ENCODE data around the gene ZFP1. TPM values are rescaled to one million over a fixed set of nuclear protein-coding genes. Genes with fewer than 3 reads are reported as not detected.
"Not testable (repeated sequence)": the region's sequence is repeated elsewhere in the genome, so short reads cannot be mapped to it uniquely, and the experiment has no call there.

ZFP1 gene
- polyA plus RNA-seq, 4 donors, result 21.7 to 25.9 (median 23.1) TPM

- DNase-seq (ENCODE audit: low read depth in 4 of 4, low spot score in 2 of 4), result no peak
These were observed 53.8 kb downstream of the ZFP1 start for GRCh38 chr16:75202069-75202590.

- DNase-seq (ENCODE audit: low read depth in 4 of 4, low spot score in 2 of 4), result no peak
These were observed 54.8 kb downstream of the ZFP1 start for GRCh38 chr16:75203096-75203495.

- DNase-seq (ENCODE audit: low read depth in 4 of 4, low spot score in 2 of 4), result no peak
These were observed 55.5 kb downstream of the ZFP1 start for GRCh38 chr16:75203667-75204409.

GRCh38 chr16:75204410-75204758, 56.1 kb downstream of the ZFP1 start:
- no peak for DNase-seq (ENCODE audit: low read depth in 4 of 4, low spot score in 2 of 4)

GRCh38 chr16:75204905-75205304, 56.6 kb downstream of the ZFP1 start:
- DNase-seq (ENCODE audit: low read depth in 4 of 4, low spot score in 2 of 4), result not testable (repeated sequence)

- not testable (repeated sequence) for DNase-seq (ENCODE audit: low read depth in 4 of 4, low spot score in 2 of 4)
These were observed 57.1 kb downstream of the ZFP1 start for GRCh38 chr16:75205438-75205837.

- not testable (repeated sequence) for DNase-seq (ENCODE audit: low read depth in 4 of 4, low spot score in 2 of 4)
These were observed 57.8 kb downstream of the ZFP1 start for GRCh38 chr16:75205961-75206748.

GRCh38 chr16:75206749-75207451, 58.6 kb downstream of the ZFP1 start, which contains the start of gene CTRB2:
CTRB2 (minus strand) TSS chr16:75207161; CDS start chr16:75207141, 20 bp downstream.
- DNase-seq (ENCODE audit: low read depth in 4 of 4, low spot score in 2 of 4), result no peak

GRCh38 chr16:75207831-75208230, 59.5 kb downstream of the ZFP1 start:
- DNase-seq (ENCODE audit: low read depth in 4 of 4, low spot score in 2 of 4), result no peak

- no peak for DNase-seq (ENCODE audit: low read depth in 4 of 4, low spot score in 2 of 4)
These were observed 60.0 kb downstream of the ZFP1 start for GRCh38 chr16:75208242-75208825.

- no peak for DNase-seq (ENCODE audit: low read depth in 4 of 4, low spot score in 2 of 4)
These were observed 60.7 kb downstream of the ZFP1 start for GRCh38 chr16:75208861-75209505.

- DNase-seq (ENCODE audit: low read depth in 4 of 4, low spot score in 2 of 4), result not testable (repeated sequence)
These were observed 61.2 kb downstream of the ZFP1 start for GRCh38 chr16:75209514-75209913.

GRCh38 chr16:75209944-75210343, 61.6 kb downstream of the ZFP1 start:
- DNase-seq (ENCODE audit: low read depth in 4 of 4, low spot score in 2 of 4), result no peak

- DNase-seq (ENCODE audit: low read depth in 4 of 4, low spot score in 2 of 4), result not testable (repeated sequence)
These were observed 63.0 kb downstream of the ZFP1 start for GRCh38 chr16:75211286-75211685.

GRCh38 chr16:75216127-75216526, 67.8 kb downstream of the ZFP1 start:
- DNase-seq (ENCODE audit: low read depth in 4 of 4, low spot score in 2 of 4), result no peak

GRCh38 chr16:75216576-75216975, 68.3 kb downstream of the ZFP1 start:
- no peak for DNase-seq (ENCODE audit: low read depth in 4 of 4, low spot score in 2 of 4)

- no peak for DNase-seq (ENCODE audit: low read depth in 4 of 4, low spot score in 2 of 4)
These were observed 69.1 kb downstream of the ZFP1 start for GRCh38 chr16:75217389-75217851.

GRCh38 chr16:75218256-75219076, 70.1 kb downstream of the ZFP1 start, which contains the start of gene CTRB1:
CTRB1 (plus strand) TSS chr16:75218988; CDS start chr16:75219008, 20 bp downstream.
- no peak for DNase-seq (ENCODE audit: low read depth in 4 of 4, low spot score in 2 of 4)

GRCh38 chr16:75219088-75219487, 70.8 kb downstream of the ZFP1 start:
- no peak for DNase-seq (ENCODE audit: low read depth in 4 of 4, low spot score in 2 of 4)
